Hematopoietic multipotent progenitor cell treated with erythropoietin and hydrocortisone succinate and interleukin-3 and kit ligand, for 8 days (in vitro differentiated cells): Measurements from ENCODE around the gene FSTL3.
"Not testable (repeated sequence)": the region's sequence is repeated elsewhere in the genome, so short reads cannot be mapped to it uniquely, and the experiment has no call there.

Source experiments
- DNase-seq: peaks from one replicate; pipeline ENCODE4 v3.0.0-alpha.2; 2015

FSTL3 gene

GRCh38 chr19:661427-662196 lies 14.6 kb upstream of the FSTL3 start:
- peak; percentile 69 for DNase-seq

GRCh38 chr19:662207-662961 lies 13.8 kb upstream of the FSTL3 start:
- DNase-seq: peak; percentile 64

GRCh38 chr19:662962-663681 lies 13.1 kb upstream of the FSTL3 start, which contains the start of gene RNF126:
RNF126 (minus strand) TSS chr19:663214; CDS start chr19:663121, 93 bp downstream.
- DNase-seq: peak; percentile 89

GRCh38 chr19:663682-664117 lies 12.5 kb upstream of the FSTL3 start:
- no peak for DNase-seq

GRCh38 chr19:664913-665443 lies 11.2 kb upstream of the FSTL3 start:
- peak; percentile 77 for DNase-seq

GRCh38 chr19:666985-667573 lies 9.1 kb upstream of the FSTL3 start:
- DNase-seq: not testable (repeated sequence)

GRCh38 chr19:668675-669434 lies 7.3 kb upstream of the FSTL3 start:
- DNase-seq: peak; percentile 75

- peak; percentile 29 for DNase-seq
These were observed 5.5 kb upstream of the FSTL3 start for GRCh38 chr19:670609-671075.

- no peak for DNase-seq
These were observed 1.7 kb upstream of the FSTL3 start for GRCh38 chr19:674282-675151.

GRCh38 chr19:676007-676338 lies 219 bp upstream of the FSTL3 start:
- no peak for DNase-seq

GRCh38 chr19:677201-677600 lies 1.0 kb downstream of the FSTL3 start:
- no peak for DNase-seq

- no peak for DNase-seq
These were observed 1.6 kb downstream of the FSTL3 start for GRCh38 chr19:677601-678436.

GRCh38 chr19:678791-679388 lies 2.7 kb downstream of the FSTL3 start:
- DNase-seq: no peak

GRCh38 chr19:679418-680286 lies 3.5 kb downstream of the FSTL3 start:
- DNase-seq: peak; percentile 47

GRCh38 chr19:680287-681028 lies 4.3 kb downstream of the FSTL3 start:
- DNase-seq: peak; percentile 95

- DNase-seq: no peak
These were observed 5.1 kb downstream of the FSTL3 start for GRCh38 chr19:681029-682019.
